Trophoblast cell (in vitro differentiated cells and primary cell): ENCODE measurements around the gene C2orf15.

ENCODE experiments used
- DNase-seq, 2 donors: peaks; one replicate each; pipeline ENCODE4 v3.0.0-alpha.2; 2016
- H2AFZ ChIP-seq: 2 replicates; pipeline ENCODE4 v1.6.1; 2013; ENCODE audit warnings: low read length, moderate library complexity, mild to moderate bottlenecking; ENCODE audit not compliant: insufficient read depth, poor library complexity
- H2AK5ac ChIP-seq: 2 replicates; pipeline ENCODE4 v1.6.1; 2013; ENCODE audit warnings: mild to moderate bottlenecking, low read length
- H2BK120ac ChIP-seq: 2 replicates; pipeline ENCODE4 v1.6.1; 2013; ENCODE audit warnings: low read length, mild to moderate bottlenecking, moderate library complexity; ENCODE audit not compliant: insufficient read depth, poor library complexity
- H2BK12ac ChIP-seq: 2 replicates; pipeline ENCODE4 v1.6.1; 2013; ENCODE audit warnings: mild to moderate bottlenecking, low read length, moderate library complexity
- H2BK5ac ChIP-seq: 2 replicates; pipeline ENCODE4 v1.6.1; 2013; ENCODE audit warnings: low read length, low read depth, moderate library complexity, mild to moderate bottlenecking; ENCODE audit not compliant: poor library complexity
- H3K14ac ChIP-seq: 2 replicates; pipeline ENCODE4 v1.6.1; 2013; ENCODE audit warnings: mild to moderate bottlenecking, low read length
- H3K18ac ChIP-seq: 2 replicates; pipeline ENCODE4 v1.6.1; 2013; ENCODE audit warnings: mild to moderate bottlenecking, low read length
- H3K23ac ChIP-seq: 2 replicates; pipeline ENCODE4 v1.6.1; 2013; ENCODE audit warnings: low read length
- H3K27ac ChIP-seq: 2 replicates; pipeline ENCODE4 v1.5.1; 2013; ENCODE audit warnings: low read depth, mild to moderate bottlenecking, inconsistent platforms, low read length, moderate library complexity
- H3K27me3 ChIP-seq: 2 replicates; pipeline ENCODE4 v1.6.1; 2013; ENCODE audit warnings: inconsistent platforms, mild to moderate bottlenecking, low read length, moderate library complexity; ENCODE audit not compliant: insufficient read depth
- H3K36me3 ChIP-seq, 2 experiments: 1 replicate in 1 of 2; 2 replicates in 1 of 2; pipeline ENCODE4 v1.6.1; 2013; ENCODE audit warnings: low read length in 2 of 2, mild to moderate bottlenecking in 2 of 2, moderate library complexity in 1 of 2; ENCODE audit not compliant: insufficient read depth in 2 of 2, control insufficient read depth in 1 of 2
- H3K4ac ChIP-seq: 2 replicates; pipeline ENCODE4 v1.6.1; 2013; ENCODE audit warnings: low read depth, mild to moderate bottlenecking, low read length, moderate library complexity
- H3K4me1 ChIP-seq, 2 experiments: 1 replicate in 1 of 2; 2 replicates in 1 of 2; pipeline ENCODE4 v1.6.1; 2013; ENCODE audit warnings: low read length in 2 of 2, mild to moderate bottlenecking in 2 of 2, moderate library complexity in 1 of 2; ENCODE audit not compliant: insufficient read depth in 2 of 2, control insufficient read depth in 1 of 2
- H3K4me2 ChIP-seq: 2 replicates; pipeline ENCODE4 v1.6.1; 2013; ENCODE audit warnings: inconsistent platforms, mild to moderate bottlenecking, low read length, moderate library complexity
- H3K4me3 ChIP-seq: 2 replicates; pipeline ENCODE4 v1.5.1; 2013; ENCODE audit warnings: mild to moderate bottlenecking, low read depth, low read length, inconsistent platforms
- H3K79me1 ChIP-seq: one replicate; pipeline ENCODE4 v1.6.1; 2013; ENCODE audit warnings: low read length
- H3K79me2 ChIP-seq: 2 replicates; pipeline ENCODE4 v1.6.1; 2013; ENCODE audit warnings: low read length, mild to moderate bottlenecking; ENCODE audit not compliant: control insufficient read depth, insufficient read depth, poor library complexity
- H3K9ac ChIP-seq: 2 replicates; pipeline ENCODE4 v1.6.1; 2013; ENCODE audit warnings: mild to moderate bottlenecking, low read length
- H3K9me3 ChIP-seq: 2 replicates; pipeline ENCODE4 v1.6.1; 2013; ENCODE audit warnings: low read depth, mild to moderate bottlenecking, control low read depth, inconsistent platforms, low read length; ENCODE audit not compliant: insufficient read depth
- H4K12ac ChIP-seq: 2 replicates; pipeline ENCODE4 v1.6.1; 2013; ENCODE audit warnings: low read depth, mild to moderate bottlenecking, low read length, moderate library complexity
- H4K8ac ChIP-seq: 2 replicates; pipeline ENCODE4 v1.6.1; 2013; ENCODE audit warnings: low read depth, mild to moderate bottlenecking, low read length, moderate library complexity
- H4K91ac ChIP-seq: one replicate; pipeline ENCODE4 v1.6.1; 2013; ENCODE audit warnings: low read depth, mild to moderate bottlenecking, low read length, moderate library complexity
- WGBS: extraction: QIAGEN DNeasy Blood & Tissue Kit; methylation state at CpG from one replicate; pipeline ENCODE4 v1.1.7; 2013; ENCODE audit warnings: missing lambda C conversion rate; ENCODE audit not compliant: insufficient read length, insufficient coverage; ENCODE audit errors: extremely low coverage; 5-methylcytosine and 5-hydroxymethylcytosine counted together

Gene C2orf15

GRCh38 chr2:99181624-99182000 is 40.1 kb downstream of the C2orf15 start:
- Histone ChIP-seq H2BK120ac (no peak overlapping the region), H3K4me3 (peak overlapping the region; percentile 80), H3K79me2 (peaks cover 4% of the 10 kb centered on the region), H3K9ac (no peak overlapping the region), H2BK5ac (no peak overlapping the region), H3K23ac (no peak overlapping the region), H4K12ac (no peak overlapping the region), H2AK5ac (no peak overlapping the region), H2AFZ (no peak overlapping the region), H3K14ac (no peak overlapping the region), H3K79me1 (peaks cover 6% of the 10 kb centered on the region), H3K27me3 (no peaks in the 10 kb centered on the region), H3K27ac (peak overlapping the region; percentile 65), H4K91ac (no peak overlapping the region), H3K4me2 (peak overlapping the region; percentile 70), H3K36me3 (peaks cover 0 to 2% of the 10 kb centered on the region in 2 experiments), H2BK12ac (no peak overlapping the region), H3K18ac (no peak overlapping the region), H3K4me1 (peaks cover 0 to 6% of the 10 kb centered on the region in 2 experiments), H3K4ac (peak overlapping the region; percentile 40), H3K9me3 (no peaks in the 10 kb centered on the region), H4K8ac (no peak overlapping the region)
- peak in 1 of 2 donors; percentile 44 for DNase-seq
- WGBS = no CpG with 5 or more reads among the region's 4 CpGs

- H3K18ac ChIP-seq = no peak overlapping the region
- H4K12ac ChIP-seq = no peak overlapping the region
- no peak overlapping the region for H3K23ac ChIP-seq
- no peak overlapping the region for H2AK5ac ChIP-seq
- H2BK120ac ChIP-seq = no peak overlapping the region
- H3K79me2 ChIP-seq = peaks cover 4% of the 10 kb centered on the region
- H3K36me3 ChIP-seq = no peaks in the 10 kb centered on the region
- H2BK12ac ChIP-seq = no peak overlapping the region
- H4K91ac ChIP-seq = no peak overlapping the region
- no peak overlapping the region for H4K8ac ChIP-seq
- no peak overlapping the region for H3K4me3 ChIP-seq
- no peak overlapping the region for H3K14ac ChIP-seq
- H3K27ac ChIP-seq = no peak overlapping the region
- H3K4ac ChIP-seq = peak overlapping the region; percentile 46
- H3K9me3 ChIP-seq = no peaks in the 10 kb centered on the region
- WGBS = no CpG with 5 or more reads among the region's 3 CpGs
- no peaks in the 10 kb centered on the region for H3K27me3 ChIP-seq
- DNase-seq = no peak
- peaks cover 6% of the 10 kb centered on the region for H3K79me1 ChIP-seq
- no peak overlapping the region for H2AFZ ChIP-seq
- H2BK5ac ChIP-seq = no peak overlapping the region
- H3K4me1 ChIP-seq = peaks cover 0 to 6% of the 10 kb centered on the region in 2 experiments
- no peak overlapping the region for H3K4me2 ChIP-seq
- no peak overlapping the region for H3K9ac ChIP-seq
Observed at GRCh38 chr2:99183025-99183424, 41.5 kb downstream of the C2orf15 start.

- Histone ChIP-seq H2AK5ac (no peak overlapping the region), H3K27ac (no peak overlapping the region), H3K4me1 (peaks cover 0 to 6% of the 10 kb centered on the region in 2 experiments), H3K79me1 (peaks cover 6% of the 10 kb centered on the region), H3K4me2 (no peak overlapping the region), H4K12ac (no peak overlapping the region), H3K9me3 (no peaks in the 10 kb centered on the region), H3K14ac (no peak overlapping the region), H2AFZ (no peak overlapping the region), H3K79me2 (peaks cover 4% of the 10 kb centered on the region), H3K27me3 (no peaks in the 10 kb centered on the region), H3K4ac (no peak overlapping the region), H2BK120ac (no peak overlapping the region), H3K9ac (no peak overlapping the region), H2BK12ac (no peak overlapping the region), H2BK5ac (no peak overlapping the region), H3K23ac (peak overlapping the region; percentile 67), H4K91ac (no peak overlapping the region), H3K4me3 (no peak overlapping the region), H3K18ac (no peak overlapping the region), H3K36me3 (peaks cover 0 to 3% of the 10 kb centered on the region in 2 experiments), H4K8ac (no peak overlapping the region)
- WGBS = no CpG with 5 or more reads among the region's 6 CpGs
- DNase-seq = no peak
Observed at GRCh38 chr2:99184811-99185210, 43.3 kb downstream of the C2orf15 start.

GRCh38 chr2:99187011-99187410 is 45.5 kb downstream of the C2orf15 start:
- H3K9ac ChIP-seq = no peak overlapping the region
- H3K79me1 ChIP-seq = no peaks in the 10 kb centered on the region

More at GRCh38 chr2:99187011-99187410, 45.5 kb downstream of the C2orf15 start:
- Histone ChIP-seq H3K9me3 (no peaks in the 10 kb centered on the region), H3K4me2 (no peak overlapping the region), H3K4me3 (no peak overlapping the region), H3K36me3 (peaks cover 0 to 3% of the 10 kb centered on the region in 2 experiments), H3K23ac (no peak overlapping the region), H2BK5ac (no peak overlapping the region), H2AFZ (no peak overlapping the region), H3K14ac (no peak overlapping the region), H2BK120ac (no peak overlapping the region), H2AK5ac (no peak overlapping the region), H3K79me2 (no peaks in the 10 kb centered on the region), H3K27ac (no peak overlapping the region), H4K8ac (no peak overlapping the region), H3K4ac (no peak overlapping the region), H4K91ac (no peak overlapping the region), H3K18ac (no peak overlapping the region), H3K4me1 (peaks cover 0 to 6% of the 10 kb centered on the region in 2 experiments), H4K12ac (no peak overlapping the region), H2BK12ac (no peak overlapping the region), H3K27me3 (no peaks in the 10 kb centered on the region)
- DNase-seq = no peak
